Testis (tissue), 2 donors: Measurements from ENCODE around the gene PEMT.

ENCODE experiments used
- CTCF ChIP-seq, 3 experiments: fragments of 450-650 bp in 2 of 3; fragments of 200-600 bp in 1 of 3; sonication (generic) in 1 of 3; IDR thresholded peaks; one replicate each; pipeline ENCODE4 v1.5.1; 2016 to 2019; ENCODE audit warnings: antibody characterized with exemption in 3 of 3, mild to moderate bottlenecking in 2 of 3, moderate library complexity in 1 of 3
- POLR2A ChIP-seq: fragments of 450-650 bp; IDR thresholded peaks from one replicate; pipeline ENCODE4 v1.6.1; 2017; ENCODE audit warnings: antibody characterized with exemption, mild to moderate bottlenecking, moderate library complexity

DNA sequence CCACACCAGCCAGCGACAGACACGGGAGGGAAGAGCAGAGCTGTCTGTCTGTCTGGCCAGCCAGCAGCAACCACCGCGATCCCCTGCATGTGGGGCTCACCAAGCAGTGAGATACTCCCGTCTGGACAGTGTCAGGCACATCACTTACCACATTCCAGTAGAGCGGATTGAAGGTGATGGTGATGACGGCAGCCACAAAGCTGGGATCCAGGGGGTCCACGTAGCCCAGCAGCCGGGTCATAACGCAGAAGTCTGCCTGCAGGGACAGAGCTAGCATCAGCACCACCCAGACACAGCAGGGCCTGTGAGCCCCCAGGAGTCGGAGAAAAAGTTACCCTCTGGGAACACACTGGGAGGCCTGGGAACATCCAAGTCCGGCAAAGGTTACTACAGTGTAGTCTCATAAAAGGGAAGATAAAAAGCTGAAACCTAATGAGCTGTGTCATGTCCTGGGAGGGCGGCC, 14.7 kb downstream of the PEMT start:
- TF ChIP-seq CTCF (IDR thresholded peaks at IDR 0.05) (no peak), POLR2A (no peak)
